Measurements from ENCODE around the gene NLGN2. TPM values are rescaled to one million over a fixed set of nuclear protein-coding genes. Genes with fewer than 3 reads are reported as not detected.

Gene NLGN2
- total and polyA plus RNA-seq, 2 experiments from 2014 or later = 14.4 to 38.7 TPM

DNA sequence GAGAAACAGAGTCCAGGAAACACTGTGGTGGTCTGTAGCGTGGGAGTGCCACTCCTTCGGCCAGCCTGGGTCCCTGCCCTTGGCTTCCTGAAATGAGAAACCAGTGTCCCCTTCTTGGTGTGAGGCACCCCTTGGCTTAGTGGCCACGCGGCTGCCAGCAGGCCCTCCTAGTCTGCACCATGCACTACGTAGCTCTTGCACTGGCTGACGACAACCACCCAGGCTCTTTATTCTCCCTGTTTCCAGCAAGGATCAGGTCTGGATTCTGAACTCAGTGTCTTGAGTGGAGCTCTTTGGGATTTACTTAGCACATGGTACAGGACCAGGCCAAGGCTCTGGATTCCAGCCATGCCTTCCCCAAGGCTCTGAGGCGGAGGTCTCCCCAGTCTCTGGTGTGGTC lies 19.9 kb downstream of the NLGN2 start:
- Mint-ChIP-seq H3K27me3 (ENCODE audit: insufficient read depth, low read depth, poor library complexity) (peaks cover 27% of the 10 kb centered on the region), H3K4me3 (no peak overlapping the region), H3K4me1 (no peaks in the 10 kb centered on the region; the same call in 2 of the 3 replicates), H3K36me3 (ENCODE audit: low read depth) (no peaks in the 10 kb centered on the region), H3K9me3 (no peaks in the 10 kb centered on the region; the same call in 2 of the 3 replicates), H3K27ac (no peak overlapping the region)
- Histone ChIP-seq H3K4me1 (ENCODE audit: insufficient read depth) (no peaks in the 10 kb centered on the region), H3K4me3 (no peak overlapping the region), H3K4me2 (no peak overlapping the region), H3K27me3 (ENCODE audit: insufficient read depth) (no peaks in the 10 kb centered on the region), H3F3A (replicated peaks; ENCODE audit: low read depth) (no peaks in the 10 kb centered on the region), H4K20me1 (replicated peaks; ENCODE audit: insufficient read depth) (no peaks in the 10 kb centered on the region), H3K79me2 (replicated peaks; ENCODE audit: insufficient read depth) (no peaks in the 10 kb centered on the region), H3K27ac (ENCODE audit: low read depth) (no peak overlapping the region), H3K36me3 (ENCODE audit: insufficient read depth) (no peaks in the 10 kb centered on the region), H2AFZ (no peak overlapping the region), H3K9me2 (ENCODE audit: insufficient read depth) (0 out of 2 replicates have a peak, but pooled peaks cover 13% of the 10 kb centered on the region)
- no peak for DNase-seq (ENCODE audit: low spot score)
- TF ChIP-seq, protein P1, sequence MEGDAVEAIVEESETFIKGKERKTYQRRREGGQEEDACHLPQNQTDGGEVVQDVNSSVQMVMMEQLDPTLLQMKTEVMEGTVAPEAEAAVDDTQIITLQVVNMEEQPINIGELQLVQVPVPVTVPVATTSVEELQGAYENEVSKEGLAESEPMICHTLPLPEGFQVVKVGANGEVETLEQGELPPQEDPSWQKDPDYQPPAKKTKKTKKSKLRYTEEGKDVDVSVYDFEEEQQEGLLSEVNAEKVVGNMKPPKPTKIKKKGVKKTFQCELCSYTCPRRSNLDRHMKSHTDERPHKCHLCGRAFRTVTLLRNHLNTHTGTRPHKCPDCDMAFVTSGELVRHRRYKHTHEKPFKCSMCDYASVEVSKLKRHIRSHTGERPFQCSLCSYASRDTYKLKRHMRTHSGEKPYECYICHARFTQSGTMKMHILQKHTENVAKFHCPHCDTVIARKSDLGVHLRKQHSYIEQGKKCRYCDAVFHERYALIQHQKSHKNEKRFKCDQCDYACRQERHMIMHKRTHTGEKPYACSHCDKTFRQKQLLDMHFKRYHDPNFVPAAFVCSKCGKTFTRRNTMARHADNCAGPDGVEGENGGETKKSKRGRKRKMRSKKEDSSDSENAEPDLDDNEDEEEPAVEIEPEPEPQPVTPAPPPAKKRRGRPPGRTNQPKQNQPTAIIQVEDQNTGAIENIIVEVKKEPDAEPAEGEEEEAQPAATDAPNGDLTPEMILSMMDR (conservative IDR thresholded peaks at IDR 0.05; ENCODE audit: low read depth in 2 of 2) = no peak
- TF ChIP-seq JUNB (IDR thresholded peaks at IDR 0.05; ENCODE audit: unreplicated experiment) = no peak
- TF ChIP-seq, protein P2, sequence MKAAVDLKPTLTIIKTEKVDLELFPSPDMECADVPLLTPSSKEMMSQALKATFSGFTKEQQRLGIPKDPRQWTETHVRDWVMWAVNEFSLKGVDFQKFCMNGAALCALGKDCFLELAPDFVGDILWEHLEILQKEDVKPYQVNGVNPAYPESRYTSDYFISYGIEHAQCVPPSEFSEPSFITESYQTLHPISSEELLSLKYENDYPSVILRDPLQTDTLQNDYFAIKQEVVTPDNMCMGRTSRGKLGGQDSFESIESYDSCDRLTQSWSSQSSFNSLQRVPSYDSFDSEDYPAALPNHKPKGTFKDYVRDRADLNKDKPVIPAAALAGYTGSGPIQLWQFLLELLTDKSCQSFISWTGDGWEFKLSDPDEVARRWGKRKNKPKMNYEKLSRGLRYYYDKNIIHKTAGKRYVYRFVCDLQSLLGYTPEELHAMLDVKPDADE (IDR thresholded peaks at IDR 0.05) = no peak
- TF ChIP-seq REST (IDR thresholded peaks at IDR 0.05; ENCODE audit: unreplicated experiment) = no peak
- TF ChIP-seq EZH2 (IDR thresholded peaks at IDR 0.05; ENCODE audit: low read depth, unreplicated experiment) = no peak
- no peak for TF ChIP-seq CREB1 (CRISPR knock-in tag; IDR thresholded peaks at IDR 0.05; ENCODE audit: low read depth)
- TF ChIP-seq POLR2AphosphoS5 (IDR thresholded peaks at IDR 0.05; ENCODE audit: low read depth) = no peak
- no peak for TF ChIP-seq EZH2phosphoT487 (IDR thresholded peaks at IDR 0.05; ENCODE audit: unreplicated experiment)
- TF ChIP-seq STAT1 (IDR thresholded peaks at IDR 0.05; ENCODE audit: unreplicated experiment) = no peak
- TF ChIP-seq ZNF114 (CRISPR knock-in tag; IDR thresholded peaks at IDR 0.05) = no peak
- TF ChIP-seq ZNF331 (CRISPR knock-in tag; IDR thresholded peaks at IDR 0.05; ENCODE audit: low read depth) = no peak
- TF ChIP-seq ZNF462 (CRISPR knock-in tag; IDR thresholded peaks at IDR 0.05) = no peak
- ATAC-seq = no peak; the same call in 2 of the 3 replicates

Measured in GM23338 (cell line).